ENCODE measurements around the gene TRAPPC3. TPM values are rescaled to one million over a fixed set of nuclear protein-coding genes. Genes with fewer than 3 reads are reported as not detected.
A peak's percentile ranks its signal among the peaks of the same experiment; 100 is the strongest.

Gene TRAPPC3
- total and polyA plus RNA-seq, 7 donors, result 75.1 to 177 (median 108) TPM

- peak; percentile 42 for DNase-seq
- 4 to 5% methylated on average over 32 of the region's 32 CpGs for WGBS, 2 donors
- Histone ChIP-seq H3K27ac (peak overlapping the region; percentile 88 to 92 (median 90)), H3K27me3 (peaks cover 0 to under 1% (median 0%) of the 10 kb centered on the region in 3 donors), H3K4me1 (peaks cover 0 to 35% (median 25%) of the 10 kb centered on the region in 4 donors), H3K9me3 (no peaks in the 10 kb centered on the region), H3K4me3 (peak overlapping the region; percentile 86 to 96 (median 94)), H3K36me3 (peaks cover 13 to 37% (median 29%) of the 10 kb centered on the region in 4 donors)
- intact Hi-C loops (cut with DNase I), result loop anchor here (5.0 kb wide), 1 partner anchor 157 kb away; the partner anchor contains the start of gene AGO3
- TF ChIP-seq CTCF (IDR thresholded peaks at IDR 0.05) (no peak), POLR2AphosphoS5 (IDR thresholded peaks at IDR 0.05) (no peak), EP300 (IDR thresholded peaks at IDR 0.05) (no peak), POLR2A (IDR thresholded peaks at IDR 0.05) (no peak)
Measured at GRCh38 chr1:36089393-36090121, 59.7 kb downstream of the TRAPPC3 start.

GRCh38 chr1:36088577-36089392 lies 60.5 kb downstream of the TRAPPC3 start, which contains the start of gene ADPRS:
Gene ADPRS, plus strand, starts transcription at chr1:36088892. Its CDS starts 13 bp downstream, at chr1:36088905.
- Histone ChIP-seq H3K36me3 (peaks cover 13 to 29% (median 22%) of the 10 kb centered on the region in 4 donors), H3K4me1 (peaks cover 0 to 42% (median 33%) of the 10 kb centered on the region in 4 donors), H3K27ac (peak within 1 kb of the TSS; percentile 88 to 92 (median 90)), H3K27me3 (peaks cover 0 to 9% (median 0%) of the 10 kb centered on the region in 3 donors), H3K9me3 (no peaks in the 10 kb centered on the region), H3K4me3 (peak within 1 kb of the TSS; percentile 86 to 96 (median 94))
- 1% methylated on average over 84 of the region's 84 CpGs for WGBS, 2 donors
- TF ChIP-seq EP300 (IDR thresholded peaks at IDR 0.05) (peak in 1 of 4 donors; percentile 49), POLR2AphosphoS5 (IDR thresholded peaks at IDR 0.05) (peak; percentile 92 to 98 (median 95)), CTCF (IDR thresholded peaks at IDR 0.05) (peak; percentile 99), POLR2A (IDR thresholded peaks at IDR 0.05) (peak; percentile 70 to 85)
- DNase-seq, result peak; percentile 94
- intact Hi-C loops (cut with DNase I), result loop anchor here (5.0 kb wide), 1 partner anchor 156 kb away; the partner anchor contains the start of gene AGO3

GRCh38 chr1:36088265-36088576 lies 61.1 kb downstream of the TRAPPC3 start:
- Histone ChIP-seq H3K9me3 (no peaks in the 10 kb centered on the region), H3K4me3 (peak overlapping the region; percentile 86 to 96 (median 94)), H3K27ac (peak overlapping the region; percentile 88 to 92 (median 90)), H3K4me1 (peaks cover 0 to 43% (median 36%) of the 10 kb centered on the region in 4 donors), H3K36me3 (peaks cover 9 to 24% (median 18%) of the 10 kb centered on the region in 4 donors), H3K27me3 (peaks cover 0 to 12% (median 0%) of the 10 kb centered on the region in 3 donors)
- 29 to 32% methylated on average over 8 of the region's 8 CpGs for WGBS, 2 donors
- DNase-seq, result no peak
- no peak for TF ChIP-seq CTCF (IDR thresholded peaks at IDR 0.05)
- TF ChIP-seq POLR2AphosphoS5 (IDR thresholded peaks at IDR 0.05), result no peak
- no peak for TF ChIP-seq EP300 (IDR thresholded peaks at IDR 0.05)
- TF ChIP-seq POLR2A (IDR thresholded peaks at IDR 0.05), result no peak
- intact Hi-C loops (cut with DNase I), result loop anchor here (5.0 kb wide), 1 partner anchor 156 kb away; the partner anchor contains the start of gene AGO3

- no peak for TF ChIP-seq CTCF (IDR thresholded peaks at IDR 0.05)
- no peak for TF ChIP-seq POLR2A (IDR thresholded peaks at IDR 0.05)
- no peak for TF ChIP-seq POLR2AphosphoS5 (IDR thresholded peaks at IDR 0.05)
- TF ChIP-seq EP300 (IDR thresholded peaks at IDR 0.05), result no peak
- Histone ChIP-seq H3K4me3 (no peak overlapping the region), H3K27me3 (peaks cover 0 to 12% (median 0%) of the 10 kb centered on the region in 3 donors), H3K9me3 (no peaks in the 10 kb centered on the region), H3K4me1 (peaks cover 0 to 43% (median 36%) of the 10 kb centered on the region in 4 donors), H3K36me3 (peaks cover 3 to 16% (median 11%) of the 10 kb centered on the region in 4 donors), H3K27ac (no peak overlapping the region)
- DNase-seq, result peak; percentile 62
- intact Hi-C loops (cut with DNase I), result loop anchor here (5.0 kb wide), 1 partner anchor 155 kb away; the partner anchor contains the start of gene AGO3
- 93 to 94% methylated on average over 31 of the region's 31 CpGs for WGBS, 2 donors
Measured at GRCh38 chr1:36087233-36088123, 61.8 kb downstream of the TRAPPC3 start.
